OCI-LY7 (cell line): Measurements from ENCODE around the gene CA12. TPM values are rescaled to one million over a fixed set of nuclear protein-coding genes. Genes with fewer than 3 reads are reported as not detected.
A peak's percentile ranks its signal among the peaks of the same experiment; 100 is the strongest.

ENCODE experiments used
- BruUV-seq: library from RNA; stranded (reverse); fragments of 400-500 nt; replicated peaks from 2 replicates; lab custom pipeline; 2021; lab: Mats Ljungman, UMichigan
- CTCF ChIA-PET: fragments of 300-600 bp; sonication (Branson Sonifier 250); formaldehyde crosslinking; loops from one replicate; lab custom pipeline; 2022; ENCODE audit warnings: antibody characterized with exemption; ENCODE audit not compliant: unreplicated experiment; lab: Charles Lee
- POLR2A ChIA-PET: fragments of 300-600 bp; sonication (Branson Sonifier 250); formaldehyde crosslinking; loops from one replicate; lab custom pipeline; 2022; ENCODE audit warnings: antibody characterized with exemption; lab: Charles Lee
- DNase-seq: peaks from one replicate; pipeline ENCODE4 v3.0.0-alpha.2; 2015; ENCODE audit warnings: low spot score
- H2AFZ ChIP-seq: fragments of 200-600 bp; sonication (generic), shearing (Covaris generic); 2 replicates; pipeline ENCODE4 v1.6.1; 2014; ENCODE audit warnings: mild to moderate bottlenecking, antibody characterized with exemption, low read length, moderate library complexity
- H3K27ac ChIP-seq: fragments of 200-600 bp; sonication (generic); 2 replicates; pipeline ENCODE4 v1.5.1; 2014; ENCODE audit warnings: mixed run types, low read depth, mild to moderate bottlenecking, moderate library complexity, low read length, inconsistent platforms; ENCODE audit not compliant: poor library complexity, severe bottlenecking
- H3K36me3 ChIP-seq: fragments of 200-600 bp; sonication (generic); 2 replicates; pipeline ENCODE4 v1.6.1; 2014; ENCODE audit warnings: mild to moderate bottlenecking, antibody characterized with exemption, low read length, moderate library complexity, mixed read lengths; ENCODE audit not compliant: insufficient read depth
- H3K4me1 ChIP-seq: fragments of 200-600 bp; sonication (generic); 2 replicates; pipeline ENCODE4 v1.5.1; 2014; ENCODE audit warnings: mild to moderate bottlenecking, low read length; ENCODE audit not compliant: insufficient read depth, poor library complexity, severe bottlenecking
- H3K4me2 ChIP-seq: fragments of 200-600 bp; sonication (generic); 2 replicates; pipeline ENCODE4 v1.6.1; 2014; ENCODE audit warnings: mild to moderate bottlenecking, low read length
- H3K4me3 ChIP-seq: fragments of 200-600 bp; sonication (generic); 2 replicates; pipeline ENCODE4 v1.5.1; 2014; ENCODE audit warnings: mild to moderate bottlenecking, low read depth, low read length; ENCODE audit not compliant: poor library complexity, severe bottlenecking
- H3K79me2 ChIP-seq: fragments of 200-600 bp; sonication (generic); 2 replicates; pipeline ENCODE4 v1.6.1; 2016; ENCODE audit warnings: low read depth, mild to moderate bottlenecking, low read length, moderate library complexity, mixed read lengths; ENCODE audit not compliant: insufficient read depth
- H3K9me2 ChIP-seq: fragments of 200-600 bp; sonication (generic); 2 replicates; pipeline ENCODE4 v1.6.1; 2016; ENCODE audit warnings: mild to moderate bottlenecking, low read length, mixed read lengths; ENCODE audit not compliant: insufficient read depth
- H3K9me3 ChIP-seq: fragments of 200-600 bp; sonication (generic); 2 replicates; pipeline ENCODE4 v1.6.1; 2014; ENCODE audit warnings: mild to moderate bottlenecking, mixed run types, low read length, mixed read lengths
- H4K20me1 ChIP-seq: fragments of 200-600 bp; sonication (generic); 2 replicates; pipeline ENCODE4 v1.6.1; 2014; ENCODE audit warnings: mild to moderate bottlenecking, antibody characterized with exemption, low read length, moderate library complexity, mixed read lengths; ENCODE audit not compliant: insufficient read depth
- EZH2phosphoT487 ChIP-seq: fragments of 200-600 bp; sonication (generic); IDR thresholded peaks from 2 replicates; pipeline ENCODE4 v1.6.1; 2018; ENCODE audit warnings: low read depth, borderline replicate concordance, mild to moderate bottlenecking, mixed run types, antibody characterized with exemption, low read length, moderate library complexity, mixed read lengths
- intact Hi-C: fragments of 100-400 bp; cut with micrococcal nuclease; formaldehyde crosslinking; loops from one replicate; pipeline ENCODE4 v1.10.0; 2022; ENCODE audit not compliant: unreplicated experiment
- total RNA-seq, 2 experiments: library from RNA; depleted of rRNA in 1 of 2; stranded (reverse); fragments of >200 nt in 1 of 2; shearing (Covaris generic) in 1 of 2; gene quantifications; 2 replicates each; pipeline ENCODE4 v1.2.3, GENCODE V29; 2014 to 2022
- TF ChIP-seq, protein P1 (sequence below): fragments of 200-600 bp; sonication (generic); conservative IDR thresholded peaks from 2 replicates; pipeline ENCODE4 v1.5.1; 2014; ENCODE audit warnings: mild to moderate bottlenecking, antibody characterized with exemption, low read length, moderate library complexity, mixed read lengths

The CA12 gene
- total RNA-seq, 2 experiments from 2014 or later = not detected

- BruUV-seq = TSS peak; percentile 36
- ChIA-PET POLR2A (no interaction called here), CTCF (no interaction called here)
- H2AFZ ChIP-seq = no peak overlapping the region
- no peaks in the 10 kb centered on the region for H3K4me1 ChIP-seq
- H3K27ac ChIP-seq = no peak overlapping the region
- H3K4me2 ChIP-seq = no peak overlapping the region
- no peaks in the 10 kb centered on the region for H3K79me2 ChIP-seq
- DNase-seq = no peak
- TF ChIP-seq, protein P1, sequence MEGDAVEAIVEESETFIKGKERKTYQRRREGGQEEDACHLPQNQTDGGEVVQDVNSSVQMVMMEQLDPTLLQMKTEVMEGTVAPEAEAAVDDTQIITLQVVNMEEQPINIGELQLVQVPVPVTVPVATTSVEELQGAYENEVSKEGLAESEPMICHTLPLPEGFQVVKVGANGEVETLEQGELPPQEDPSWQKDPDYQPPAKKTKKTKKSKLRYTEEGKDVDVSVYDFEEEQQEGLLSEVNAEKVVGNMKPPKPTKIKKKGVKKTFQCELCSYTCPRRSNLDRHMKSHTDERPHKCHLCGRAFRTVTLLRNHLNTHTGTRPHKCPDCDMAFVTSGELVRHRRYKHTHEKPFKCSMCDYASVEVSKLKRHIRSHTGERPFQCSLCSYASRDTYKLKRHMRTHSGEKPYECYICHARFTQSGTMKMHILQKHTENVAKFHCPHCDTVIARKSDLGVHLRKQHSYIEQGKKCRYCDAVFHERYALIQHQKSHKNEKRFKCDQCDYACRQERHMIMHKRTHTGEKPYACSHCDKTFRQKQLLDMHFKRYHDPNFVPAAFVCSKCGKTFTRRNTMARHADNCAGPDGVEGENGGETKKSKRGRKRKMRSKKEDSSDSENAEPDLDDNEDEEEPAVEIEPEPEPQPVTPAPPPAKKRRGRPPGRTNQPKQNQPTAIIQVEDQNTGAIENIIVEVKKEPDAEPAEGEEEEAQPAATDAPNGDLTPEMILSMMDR = no peak
- no peak for TF ChIP-seq EZH2phosphoT487
- no peaks in the 10 kb centered on the region for H3K36me3 ChIP-seq
- no peaks in the 10 kb centered on the region for H3K9me2 ChIP-seq
- H3K4me3 ChIP-seq = no peak overlapping the region
- intact Hi-C loops = no loop called here
- no peaks in the 10 kb centered on the region for H4K20me1 ChIP-seq
- H3K9me3 ChIP-seq = no peaks in the 10 kb centered on the region
These were observed 75.1 kb downstream of the CA12 start for GRCh38 chr15:63306492-63307073.

DNA sequence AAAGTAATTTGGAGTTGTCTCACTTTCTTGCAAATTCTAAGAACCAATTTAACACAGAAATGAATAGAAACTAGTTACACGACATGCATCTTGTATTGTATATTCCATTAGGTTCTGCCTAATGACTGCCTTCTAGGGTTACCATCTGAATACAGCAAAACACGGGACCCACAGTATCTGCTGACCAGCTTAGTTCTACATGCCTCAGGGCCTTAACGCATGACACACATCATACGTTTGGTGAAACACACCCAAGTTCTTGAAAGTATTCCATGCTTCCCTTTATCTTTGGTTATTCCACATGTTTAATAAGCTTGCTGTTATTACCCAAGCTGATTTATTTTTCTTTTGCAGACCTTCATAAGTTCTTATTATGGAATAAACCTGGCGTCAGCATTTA is 76.4 kb downstream of the CA12 start:
- no peaks in the 10 kb centered on the region for H3K79me2 ChIP-seq
- intact Hi-C loops = no loop called here
- TF ChIP-seq, protein P1 = no peak
- TF ChIP-seq EZH2phosphoT487 = no peak
- no peaks in the 10 kb centered on the region for H3K9me3 ChIP-seq
- no peak overlapping the region for H3K4me2 ChIP-seq
- no peaks in the 10 kb centered on the region for H3K9me2 ChIP-seq
- BruUV-seq = no TSS peak
- no peak for DNase-seq
- H3K4me3 ChIP-seq = no peak overlapping the region
- ChIA-PET CTCF (no interaction called here), POLR2A (no interaction called here)
- H3K36me3 ChIP-seq = no peaks in the 10 kb centered on the region
- no peak overlapping the region for H2AFZ ChIP-seq
- no peaks in the 10 kb centered on the region for H4K20me1 ChIP-seq
- no peak overlapping the region for H3K27ac ChIP-seq
- no peaks in the 10 kb centered on the region for H3K4me1 ChIP-seq

- BruUV-seq = no TSS peak
- TF ChIP-seq, protein P1 = no peak
- TF ChIP-seq EZH2phosphoT487 = no peak
- Histone ChIP-seq H3K9me3 (no peaks in the 10 kb centered on the region), H3K79me2 (no peaks in the 10 kb centered on the region), H3K9me2 (no peaks in the 10 kb centered on the region), H3K27ac (no peak overlapping the region), H3K4me3 (no peak overlapping the region), H3K4me1 (no peaks in the 10 kb centered on the region), H4K20me1 (no peaks in the 10 kb centered on the region), H2AFZ (no peak overlapping the region), H3K36me3 (no peaks in the 10 kb centered on the region), H3K4me2 (no peak overlapping the region)
- intact Hi-C loops = no loop called here
- CTCF ChIA-PET = no interaction called here
- DNase-seq = no peak
- POLR2A ChIA-PET = no interaction called here
These were observed 80.6 kb downstream of the CA12 start for GRCh38 chr15:63301088-63301487.
